Gastroesophageal sphincter (tissue), 4 donors: ENCODE measurements around the gene RAB39B. TPM values are rescaled to one million over a fixed set of nuclear protein-coding genes. Genes with fewer than 3 reads are reported as not detected.

Experiments
- ATAC-seq: fragments of 150-250 bp; one replicate; pipeline ENCODE4 v1.9.1; 2016; ENCODE audit warnings: mild to moderate bottlenecking, moderate library complexity
- H3K27ac ChIP-seq, 4 donors: fragments of 200-600 bp; sonication (generic) in 3 of 4; 1 replicate in 3 of 4; 2 replicates in 1 of 4; pipeline ENCODE4 v1.5.1; 2016 to 2019
- H3K27me3 ChIP-seq: fragments of 200-600 bp; sonication (generic); one replicate; pipeline ENCODE4 v1.5.1; 2019
- H3K36me3 ChIP-seq, 2 donors: fragments of 200-600 bp; sonication (generic); one replicate each; pipeline ENCODE4 v1.5.1; 2019; ENCODE audit warnings: control low read depth in 1 of 2
- H3K4me1 ChIP-seq, 3 donors: fragments of 200-600 bp; sonication (generic); 1 replicate in 2 of 3; 2 replicates in 1 of 3; pipeline ENCODE4 v1.5.1; 2016 to 2019; ENCODE audit warnings: control low read depth in 2 of 3
- H3K4me3 ChIP-seq, 2 donors: fragments of 200-600 bp; sonication (generic); one replicate each; pipeline ENCODE4 v1.5.1; 2019; ENCODE audit warnings: mild to moderate bottlenecking in 1 of 2, moderate library complexity in 1 of 2
- H3K9me3 ChIP-seq, 3 donors: fragments of 200-600 bp; sonication (generic); one replicate each; pipeline ENCODE4 v1.5.1; 2017 to 2019; ENCODE audit warnings: control low read depth in 2 of 3
- EP300 ChIP-seq: sonication (generic); formaldehyde crosslinking; IDR thresholded peaks from one replicate; pipeline ENCODE4 v1.6.1; 2017; ENCODE audit warnings: antibody characterized with exemption, mild to moderate bottlenecking
- POLR2A ChIP-seq, 2 donors: fragments of 450-650 bp; IDR thresholded peaks; one replicate each; pipeline ENCODE4 v1.6.1; 2017; ENCODE audit warnings: antibody characterized with exemption in 2 of 2, mild to moderate bottlenecking in 2 of 2, moderate library complexity in 1 of 2
- POLR2AphosphoS5 ChIP-seq: sonication (generic); formaldehyde crosslinking; IDR thresholded peaks from one replicate; pipeline ENCODE4 v1.6.1; 2017; ENCODE audit warnings: antibody characterized with exemption
- WGBS, 2 donors: methylation state at CpG; one replicate each; pipeline ENCODE4 v1.1.5; 2018; ENCODE audit warnings: low coverage in 1 of 2; 5-methylcytosine and 5-hydroxymethylcytosine counted together
- total RNA-seq, 4 donors: library from RNA; depleted of rRNA; stranded (reverse); fragments of >200 nt; gene quantifications; one replicate each; pipeline ENCODE4 v1.1.0, GENCODE V29; 2016
- TF ChIP-seq, protein P1 (sequence below), 4 experiments: fragments of 200-600 bp in 2 of 4; fragments of 450-650 bp in 2 of 4; sonication (generic) in 1 of 4; IDR thresholded peaks; one replicate each; pipeline ENCODE4 v1.5.1; 2017 to 2019; ENCODE audit warnings: antibody characterized with exemption in 4 of 4, mild to moderate bottlenecking in 2 of 4, moderate library complexity in 2 of 4

RAB39B gene
- total RNA-seq, 4 donors from 2014 or later = 0.40 to 0.54 TPM; not detected in 2

GRCh38 chrX:155266439-155266838, 2.1 kb upstream of the RAB39B start:
- Histone ChIP-seq H3K27me3 (no peaks in the 10 kb centered on the region), H3K4me3 (no peak overlapping the region), H3K4me1 (no peaks in the 10 kb centered on the region), H3K27ac (no peak overlapping the region), H3K9me3 (no peaks in the 10 kb centered on the region), H3K36me3 (no peaks in the 10 kb centered on the region)
- ATAC-seq = no peak
- 67% methylated on average over 1 of the region's 1 CpG; no CpG with 5 or more reads in 1 of the 2 donors for WGBS, 2 donors
- TF ChIP-seq EP300 = no peak
- TF ChIP-seq POLR2A (IDR thresholded peaks at IDR 0.05) = no peak

DNA sequence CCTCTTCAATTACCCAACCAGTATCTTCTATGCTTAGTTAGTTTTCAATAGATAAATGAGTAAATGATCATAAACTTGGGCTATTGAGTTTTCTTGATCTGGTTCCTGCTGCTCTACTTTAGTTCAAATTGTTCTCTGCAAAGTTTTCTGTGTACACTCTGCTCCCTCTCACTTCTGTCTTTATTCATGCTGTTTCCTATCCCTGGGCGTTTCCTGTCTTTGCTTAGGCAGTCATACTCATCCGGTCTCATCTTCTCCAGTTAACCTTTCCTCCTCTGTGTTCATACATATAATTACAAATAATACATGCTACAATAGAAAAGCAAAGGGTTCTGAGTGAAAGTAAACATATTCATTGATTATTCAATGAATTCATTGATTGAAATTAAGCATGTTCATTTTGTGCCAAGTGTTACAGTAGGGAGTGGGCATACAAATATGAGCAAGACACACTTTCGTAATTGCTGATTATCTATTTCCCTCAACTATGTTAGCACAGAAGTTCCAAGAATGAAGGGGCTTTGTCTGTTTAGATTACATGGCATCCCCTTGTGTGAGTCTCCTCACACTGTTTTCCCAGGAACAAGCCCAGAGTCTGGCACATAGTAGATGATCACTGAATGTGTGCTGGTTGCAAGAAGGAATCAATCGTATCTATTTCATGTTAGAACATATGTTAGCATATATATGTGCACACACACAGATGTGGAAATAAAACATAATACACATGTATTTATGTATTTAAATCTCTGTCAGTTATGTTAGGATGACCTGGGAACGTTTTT, 1.1 kb downstream of the RAB39B start:
- H3K36me3 ChIP-seq = no peaks in the 10 kb centered on the region
- ATAC-seq = no peak
- no peaks in the 10 kb centered on the region for H3K4me1 ChIP-seq
- H3K27ac ChIP-seq = no peak overlapping the region
- H3K9me3 ChIP-seq = no peaks in the 10 kb centered on the region
- no peak overlapping the region for H3K4me3 ChIP-seq
- WGBS, 2 donors = 49 to 53% methylated on average over 3 of the region's 5 CpGs
- H3K27me3 ChIP-seq = no peaks in the 10 kb centered on the region
- TF ChIP-seq EP300 = no peak
- TF ChIP-seq, protein P1, sequence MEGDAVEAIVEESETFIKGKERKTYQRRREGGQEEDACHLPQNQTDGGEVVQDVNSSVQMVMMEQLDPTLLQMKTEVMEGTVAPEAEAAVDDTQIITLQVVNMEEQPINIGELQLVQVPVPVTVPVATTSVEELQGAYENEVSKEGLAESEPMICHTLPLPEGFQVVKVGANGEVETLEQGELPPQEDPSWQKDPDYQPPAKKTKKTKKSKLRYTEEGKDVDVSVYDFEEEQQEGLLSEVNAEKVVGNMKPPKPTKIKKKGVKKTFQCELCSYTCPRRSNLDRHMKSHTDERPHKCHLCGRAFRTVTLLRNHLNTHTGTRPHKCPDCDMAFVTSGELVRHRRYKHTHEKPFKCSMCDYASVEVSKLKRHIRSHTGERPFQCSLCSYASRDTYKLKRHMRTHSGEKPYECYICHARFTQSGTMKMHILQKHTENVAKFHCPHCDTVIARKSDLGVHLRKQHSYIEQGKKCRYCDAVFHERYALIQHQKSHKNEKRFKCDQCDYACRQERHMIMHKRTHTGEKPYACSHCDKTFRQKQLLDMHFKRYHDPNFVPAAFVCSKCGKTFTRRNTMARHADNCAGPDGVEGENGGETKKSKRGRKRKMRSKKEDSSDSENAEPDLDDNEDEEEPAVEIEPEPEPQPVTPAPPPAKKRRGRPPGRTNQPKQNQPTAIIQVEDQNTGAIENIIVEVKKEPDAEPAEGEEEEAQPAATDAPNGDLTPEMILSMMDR (IDR thresholded peaks at IDR 0.05) = no peak
- TF ChIP-seq POLR2A (IDR thresholded peaks at IDR 0.05) = no peak
- TF ChIP-seq POLR2AphosphoS5 = no peak

DNA sequence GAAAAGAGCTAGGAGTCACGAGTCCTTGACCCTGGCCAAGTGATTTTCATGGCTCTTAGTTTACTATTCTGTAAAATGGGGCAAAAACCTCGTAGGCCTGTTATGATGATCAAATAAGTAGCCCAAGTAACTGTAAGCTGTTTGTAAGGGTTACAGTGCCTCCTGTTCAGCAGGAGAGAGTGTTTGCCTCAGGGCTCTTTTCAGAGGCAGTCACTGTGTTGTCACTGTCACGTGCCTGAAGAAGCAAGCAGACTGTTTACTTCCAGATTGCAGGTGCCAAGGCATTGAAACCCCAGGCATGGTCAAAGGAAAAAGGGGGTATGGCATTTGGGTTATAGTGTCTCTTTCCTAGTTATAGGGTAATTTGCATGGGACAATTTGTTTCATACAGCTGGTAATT, 4.5 kb downstream of the RAB39B start:
- no peaks in the 10 kb centered on the region for H3K4me1 ChIP-seq
- H3K9me3 ChIP-seq = no peaks in the 10 kb centered on the region
- TF ChIP-seq POLR2AphosphoS5 = no peak
- no peak for TF ChIP-seq POLR2A (IDR thresholded peaks at IDR 0.05)
- TF ChIP-seq, protein P1 (IDR thresholded peaks at IDR 0.05) = no peak
- no peak for TF ChIP-seq EP300
- H3K27me3 ChIP-seq = no peaks in the 10 kb centered on the region
- no peak for ATAC-seq
- H3K27ac ChIP-seq = no peak overlapping the region
- no peak overlapping the region for H3K4me3 ChIP-seq
- H3K36me3 ChIP-seq = no peaks in the 10 kb centered on the region
- WGBS, 2 donors = 42% methylated on average over 2 of the region's 3 CpGs; no CpG with 5 or more reads in 1 of the 2 donors

- no peaks in the 10 kb centered on the region for H3K4me1 ChIP-seq
- 38 to 58% methylated on average over 1 of the region's 1 CpG for WGBS, 2 donors
- H3K9me3 ChIP-seq = no peaks in the 10 kb centered on the region
- no peaks in the 10 kb centered on the region for H3K27me3 ChIP-seq
- no peaks in the 10 kb centered on the region for H3K36me3 ChIP-seq
- no peak for TF ChIP-seq POLR2A (IDR thresholded peaks at IDR 0.05)
- no peak for ATAC-seq
- H3K27ac ChIP-seq = no peak overlapping the region
- no peak overlapping the region for H3K4me3 ChIP-seq
These were observed 12.9 kb downstream of the RAB39B start for GRCh38 chrX:155251391-155251790.

DNA sequence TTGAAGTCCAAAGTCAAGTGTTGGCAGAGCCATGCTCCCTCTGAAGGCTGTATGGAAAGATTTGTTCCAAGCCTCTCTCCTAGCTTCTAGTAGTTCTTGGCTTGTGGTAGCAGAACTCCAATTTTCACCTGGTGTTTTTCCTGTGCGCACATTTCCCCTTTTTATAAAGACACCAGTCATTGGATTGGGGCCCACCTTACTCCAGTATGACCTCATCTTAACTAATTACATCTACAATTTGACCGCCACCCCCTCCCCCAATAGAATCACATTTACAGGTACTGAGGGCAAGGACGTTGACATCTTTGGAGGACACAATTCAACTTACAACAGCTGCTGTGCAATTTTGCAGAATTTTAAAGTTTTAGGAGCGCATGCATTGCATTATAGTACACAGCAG, 16.8 kb downstream of the RAB39B start:
- H3K4me1 ChIP-seq = no peaks in the 10 kb centered on the region
- no peaks in the 10 kb centered on the region for H3K36me3 ChIP-seq
- no peak overlapping the region for H3K27ac ChIP-seq
- H3K4me3 ChIP-seq = no peak overlapping the region
- no peaks in the 10 kb centered on the region for H3K27me3 ChIP-seq
- no peak for TF ChIP-seq POLR2A (IDR thresholded peaks at IDR 0.05)
- TF ChIP-seq, protein P1 (IDR thresholded peaks at IDR 0.05) = no peak
- TF ChIP-seq POLR2AphosphoS5 = no peak
- TF ChIP-seq EP300 = no peak
- H3K9me3 ChIP-seq = no peaks in the 10 kb centered on the region
- no peak for ATAC-seq
- 76% methylated on average over 4 of the region's 4 CpGs; no CpG with 5 or more reads in 1 of the 2 donors for WGBS, 2 donors

DNA sequence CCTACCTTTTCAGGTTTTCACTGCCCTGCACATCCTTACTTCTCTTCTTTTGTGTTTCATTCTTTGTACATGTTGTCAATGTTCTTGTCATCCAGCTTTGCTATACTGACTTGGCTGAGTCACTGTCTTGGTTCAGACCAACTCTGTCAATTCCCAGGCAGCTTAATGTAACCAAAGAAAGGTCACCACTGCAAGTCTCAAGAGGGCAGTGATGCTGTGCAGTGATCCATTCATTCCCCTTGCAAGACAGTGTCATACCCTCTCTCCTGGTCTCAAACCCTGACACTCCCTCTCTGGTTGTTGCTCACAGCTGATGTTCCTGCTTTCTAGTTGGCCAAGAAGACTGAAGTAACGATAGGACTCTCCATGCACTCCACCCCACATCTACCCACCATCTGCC, 17.5 kb downstream of the RAB39B start:
- H3K4me1 ChIP-seq = no peaks in the 10 kb centered on the region
- ATAC-seq = no peak
- no peaks in the 10 kb centered on the region for H3K27me3 ChIP-seq
- no peak overlapping the region for H3K27ac ChIP-seq
- 80% methylated on average over 1 of the region's 1 CpG; no CpG with 5 or more reads in 1 of the 2 donors for WGBS, 2 donors
- H3K4me3 ChIP-seq = no peak overlapping the region
- TF ChIP-seq EP300 = no peak
- no peak for TF ChIP-seq POLR2A (IDR thresholded peaks at IDR 0.05)
- TF ChIP-seq, protein P1 (IDR thresholded peaks at IDR 0.05) = no peak
- no peak for TF ChIP-seq POLR2AphosphoS5
- no peaks in the 10 kb centered on the region for H3K36me3 ChIP-seq
- no peaks in the 10 kb centered on the region for H3K9me3 ChIP-seq
